ENCODE data around the gene PDE6B.
"Not testable (repeated sequence)": the region's sequence is repeated elsewhere in the genome, so short reads cannot be mapped to it uniquely, and the experiment has no call there.

PDE6B gene

GRCh38 chr4:703336-704197 is 78.2 kb downstream of the PDE6B start:
- no peak for DNase-seq (ENCODE audit: low spot score)
- no peak for FAIRE-seq

DNA sequence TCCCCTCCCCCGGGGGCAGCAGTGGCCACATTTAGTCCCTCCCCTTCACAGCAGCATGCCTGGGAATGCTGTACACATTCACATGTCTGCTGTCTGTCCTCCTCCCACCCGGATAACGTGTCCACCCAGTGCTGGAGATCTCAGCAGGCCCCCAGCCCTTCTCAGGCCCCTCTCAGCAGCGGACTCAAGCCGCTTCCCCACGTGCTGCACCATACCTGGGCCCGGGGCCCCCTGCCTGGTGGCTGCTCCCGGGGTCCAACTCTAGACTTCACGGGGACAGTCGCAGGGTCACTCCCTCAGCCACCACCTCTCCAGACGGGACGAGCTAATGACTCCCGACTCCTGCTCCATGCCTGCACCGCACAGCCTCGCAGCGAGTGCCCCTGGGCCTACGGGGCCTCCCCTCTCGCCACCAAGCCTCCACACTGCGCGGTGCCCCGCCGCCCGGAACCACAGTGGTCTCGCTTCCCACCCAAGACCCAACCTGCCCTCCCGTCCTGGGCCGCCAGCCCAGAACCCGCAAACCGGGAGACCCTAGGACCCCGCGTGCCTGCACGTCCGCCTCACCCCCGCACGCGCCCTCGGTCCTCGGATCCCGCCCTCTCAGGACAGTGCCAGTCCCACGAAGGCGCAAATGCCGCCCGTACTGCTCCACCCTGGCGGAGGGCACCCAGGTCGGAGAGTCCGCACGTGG is 79.0 kb downstream of the PDE6B start:
- FAIRE-seq (no peak), DNase-seq (ENCODE audit: low spot score) (no peak)

GRCh38 chr4:704971-705277 is 79.6 kb downstream of the PDE6B start:
- DNase-seq (ENCODE audit: low spot score) (no peak), FAIRE-seq (no peak)

DNA sequence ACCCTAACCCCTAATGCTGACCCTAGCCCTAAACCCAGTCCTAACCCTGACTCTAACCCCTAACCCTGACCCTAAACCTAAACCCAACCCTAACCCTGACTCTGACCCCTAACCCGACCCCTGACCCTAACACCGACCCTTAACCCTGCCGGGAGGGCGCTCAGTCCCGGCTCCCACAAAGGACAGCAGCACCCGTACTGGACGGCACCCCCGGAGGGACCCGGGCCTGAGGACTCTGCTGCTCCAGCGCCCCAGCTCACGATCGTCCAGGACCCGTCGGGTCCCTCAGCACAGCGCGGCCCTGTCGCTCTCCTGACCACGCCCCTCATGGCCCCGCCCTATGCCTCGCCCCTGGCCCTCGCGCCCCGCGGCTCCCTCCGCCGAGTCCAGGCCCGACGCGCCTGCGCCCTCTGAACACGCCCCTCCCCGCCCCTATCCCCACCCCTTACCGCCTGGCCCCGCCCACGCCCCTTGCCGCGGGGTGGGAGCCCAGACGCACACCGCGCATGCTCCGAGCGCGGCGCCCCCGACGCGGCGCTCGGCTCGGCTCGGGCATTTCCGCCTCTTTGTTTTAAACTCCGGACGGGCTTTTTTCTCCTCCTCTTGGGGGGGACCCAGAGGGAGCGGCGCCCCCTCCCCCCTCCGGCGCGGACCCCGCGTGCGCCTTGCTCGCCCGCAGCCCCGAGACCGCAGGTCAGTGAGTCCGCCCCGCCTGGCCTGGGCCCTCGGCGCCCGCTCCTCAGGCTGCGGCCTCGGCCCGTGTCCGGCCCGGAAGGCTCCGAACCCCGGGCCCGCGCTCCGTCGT is 80.1 kb downstream of the PDE6B start, which contains the start of gene PCGF3:
TSS of gene PCGF3 (plus strand) at position 555 of the 805 bp plus-strand sequence. CDS start 27,849 bp downstream, outside the sequence.
- no peak for FAIRE-seq

GRCh38 chr4:706083-706633 is 80.8 kb downstream of the PDE6B start:
- DNase-seq (ENCODE audit: low spot score); FAIRE-seq: not testable (repeated sequence)

More for the DNA sequence above, 80.1 kb downstream of the PDE6B start, which contains the start of gene PCGF3:
- peak; percentile 83 for DNase-seq (ENCODE audit: low spot score)

- FAIRE-seq: no peak
- DNase-seq (ENCODE audit: low spot score): no peak
These were observed 81.6 kb downstream of the PDE6B start for GRCh38 chr4:706834-707598.

DNA sequence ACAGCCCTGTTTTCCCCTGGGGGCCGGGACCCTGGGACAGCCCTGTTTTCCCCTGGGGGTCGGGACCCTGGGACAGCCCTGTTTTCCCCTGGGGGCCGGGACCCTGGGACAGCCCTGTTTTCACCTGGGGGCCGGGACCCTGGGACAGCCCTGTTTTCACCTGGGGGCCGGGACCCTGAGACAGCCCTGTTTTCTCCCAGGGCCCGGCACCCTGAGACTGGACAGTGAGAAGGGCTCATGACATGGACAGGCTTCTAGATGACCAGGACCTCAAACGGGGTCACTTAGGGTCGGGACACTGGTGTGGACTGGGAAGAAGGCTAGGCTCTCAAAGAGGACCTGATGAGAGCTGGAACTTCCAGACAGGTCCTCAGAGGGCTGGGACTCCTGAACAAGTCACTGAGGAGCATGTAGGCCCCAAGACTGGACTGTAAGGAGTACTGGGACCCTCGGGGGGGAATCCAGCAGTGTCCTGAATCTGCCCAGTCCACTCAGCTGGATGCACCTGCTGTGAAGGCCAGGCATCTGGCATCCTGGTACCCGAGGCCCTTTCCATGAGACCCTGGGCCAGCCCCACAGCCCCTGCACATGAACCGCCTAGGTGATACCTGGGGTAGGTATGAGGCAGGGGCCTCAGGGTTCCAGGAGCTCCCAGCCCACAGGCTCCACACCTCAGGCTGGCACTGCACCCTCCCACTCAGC is 82.7 kb downstream of the PDE6B start:
- DNase-seq (ENCODE audit: low spot score) (no peak), FAIRE-seq (no peak)

GRCh38 chr4:708631-708933 is 83.2 kb downstream of the PDE6B start:
- no peak for DNase-seq (ENCODE audit: low spot score)
- FAIRE-seq: no peak

GRCh38 chr4:709348-709747 is 84.0 kb downstream of the PDE6B start:
- DNase-seq (ENCODE audit: low spot score) (no peak), FAIRE-seq (no peak)

DNA sequence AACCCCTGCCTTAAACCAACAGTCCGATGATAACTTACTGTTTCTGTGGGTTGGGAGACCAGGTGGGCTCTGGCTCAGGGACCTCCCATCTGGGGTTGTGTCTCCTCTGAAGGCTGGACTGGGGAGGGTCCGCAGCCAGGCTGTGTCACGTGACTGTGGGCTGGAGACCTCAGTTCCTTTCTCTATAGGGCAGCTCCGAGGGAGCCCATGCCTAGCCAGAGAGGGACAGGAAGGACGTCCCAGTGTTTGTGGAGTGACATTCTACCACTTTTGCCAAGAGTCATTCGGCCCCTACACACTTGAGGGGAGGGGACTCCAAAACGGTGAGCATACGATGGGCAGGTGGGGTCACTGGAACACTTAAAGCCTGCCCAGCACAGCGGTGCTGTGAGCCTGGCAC is 84.7 kb downstream of the PDE6B start:
- no peak for DNase-seq (ENCODE audit: low spot score)
- FAIRE-seq: no peak

GRCh38 chr4:710916-711315 is 85.5 kb downstream of the PDE6B start:
- DNase-seq (ENCODE audit: low spot score) (no peak), FAIRE-seq (no peak)

DNA sequence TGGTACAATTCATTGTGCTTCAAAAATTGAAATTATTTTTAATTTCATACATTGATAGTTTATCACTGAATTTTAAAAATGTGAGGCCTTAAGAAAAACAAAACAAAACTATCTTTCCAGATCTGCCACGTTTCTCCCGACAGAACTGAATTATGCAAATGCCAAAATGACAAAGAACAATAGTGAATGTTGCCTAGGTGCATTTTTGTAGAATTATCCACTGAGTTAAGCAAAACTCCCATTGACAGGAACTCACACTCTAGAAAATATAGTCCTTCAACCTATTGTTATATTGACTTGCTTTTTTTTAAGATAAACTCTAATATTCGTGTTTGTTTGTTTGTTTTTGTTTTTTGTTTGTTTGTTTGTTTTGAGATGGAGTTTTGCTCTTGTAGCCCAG is 86.7 kb downstream of the PDE6B start:
- no peak for DNase-seq (ENCODE audit: low spot score)
- FAIRE-seq: no peak

DNA sequence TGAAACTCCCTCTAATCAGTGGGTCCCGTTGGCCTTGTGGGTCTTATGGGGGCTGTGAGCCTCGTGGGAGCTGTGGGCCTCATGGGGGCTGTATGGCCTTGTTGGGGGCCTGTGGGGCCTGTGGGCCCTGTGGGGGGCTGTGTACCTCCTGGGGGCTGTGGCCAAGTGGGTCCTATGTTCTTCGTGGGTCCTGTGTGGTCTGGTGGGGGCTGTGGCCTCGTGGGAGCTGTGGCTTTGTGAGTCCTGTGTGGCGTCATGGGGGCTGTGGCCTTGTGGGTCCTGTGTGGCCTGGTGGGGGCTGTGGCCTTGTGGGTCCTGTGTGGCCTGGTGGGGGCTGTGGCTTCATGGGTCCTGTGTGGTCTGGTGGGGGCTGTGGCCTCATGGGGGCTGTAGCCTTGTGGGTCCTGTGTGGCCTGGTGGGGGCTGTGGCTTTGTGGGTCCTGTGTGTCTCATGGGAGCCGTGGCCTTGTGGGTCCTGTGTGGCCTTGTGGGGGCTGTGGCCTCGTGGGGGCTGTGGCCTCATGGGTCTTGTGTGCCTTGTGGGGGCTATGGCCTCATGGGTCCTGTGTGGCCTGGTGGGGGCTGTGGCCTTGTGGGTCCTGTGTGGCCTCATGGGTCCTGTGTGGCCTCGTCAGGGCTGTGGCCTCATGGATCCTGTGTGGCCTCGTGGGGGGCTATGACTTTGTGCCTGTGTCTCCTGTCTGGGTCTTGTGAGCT is 87.7 kb downstream of the PDE6B start:
- no peak for FAIRE-seq
- no peak for DNase-seq (ENCODE audit: low spot score)

- DNase-seq (ENCODE audit: low spot score) (no peak), FAIRE-seq (no peak)
These were observed 88.7 kb downstream of the PDE6B start for GRCh38 chr4:714087-714486.

GRCh38 chr4:717601-718320 is 92.4 kb downstream of the PDE6B start:
- no peak for FAIRE-seq
- DNase-seq (ENCODE audit: low spot score): no peak

DNA sequence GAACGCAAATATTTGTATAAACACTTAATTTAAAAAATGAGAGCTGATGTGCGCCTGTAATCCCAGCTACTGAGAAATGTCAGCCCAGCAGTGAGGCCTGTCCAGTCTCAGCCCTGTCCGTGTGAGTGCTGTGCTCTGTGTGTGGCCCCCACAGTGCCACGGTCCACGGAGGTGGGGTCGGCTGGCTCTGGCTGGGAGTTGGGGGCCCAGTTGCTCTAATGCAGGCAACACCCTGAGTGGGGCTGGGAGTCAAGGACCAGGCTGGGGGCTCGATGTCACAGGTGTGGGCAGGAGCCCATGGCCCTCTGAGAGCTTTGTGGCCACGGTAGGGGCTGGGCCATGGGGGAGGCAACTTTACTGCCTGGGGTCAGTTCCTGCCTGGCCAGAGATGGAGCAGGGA is 93.1 kb downstream of the PDE6B start:
- no peak for FAIRE-seq
- DNase-seq (ENCODE audit: low spot score): no peak

Data from RCC 7860 (cell line).